Stomach (tissue), 4 donors: ENCODE measurements around the gene FRRS1.

Source experiments
- EP300 ChIP-seq: sonication (generic); formaldehyde crosslinking; IDR thresholded peaks from one replicate; pipeline ENCODE4 v1.6.1; 2017; ENCODE audit warnings: antibody characterized with exemption
- POLR2A ChIP-seq, 4 donors: fragments of 450-650 bp; IDR thresholded peaks; one replicate each; pipeline ENCODE4 v1.6.1; 2016; ENCODE audit warnings: antibody characterized with exemption in 4 of 4, control low read depth in 2 of 4, mild to moderate bottlenecking in 1 of 4, moderate library complexity in 1 of 4

DNA sequence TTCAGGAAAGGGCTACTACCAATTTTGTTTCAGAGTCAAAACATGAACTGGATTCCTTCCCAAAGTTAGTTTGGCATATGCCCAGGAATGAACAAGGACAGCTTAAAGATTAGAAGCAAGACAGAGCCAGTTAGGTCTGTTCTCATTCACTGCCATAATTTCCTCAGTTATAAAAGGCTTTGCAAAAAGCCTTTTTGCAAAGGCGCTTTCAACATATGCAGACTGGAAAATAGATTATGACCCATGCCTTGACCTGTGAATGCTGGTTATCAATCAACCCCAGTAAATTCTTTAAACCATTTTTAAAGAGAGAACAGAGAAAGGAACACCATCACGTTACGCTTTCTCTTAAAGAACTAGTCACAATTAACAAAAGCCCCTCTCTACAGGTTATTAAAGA lies 1.7 kb upstream of the FRRS1 start:
- TF ChIP-seq EP300 (no peak), POLR2A (IDR thresholded peaks at IDR 0.05) (no peak)
